ENCODE measurements around the gene ZNF143. TPM values are rescaled to one million over a fixed set of nuclear protein-coding genes. Genes with fewer than 3 reads are reported as not detected.

The ZNF143 gene
- total RNA-seq, 4 donors from 2014 or later: 30.0 to 38.8 (median 34.5) TPM

DNA sequence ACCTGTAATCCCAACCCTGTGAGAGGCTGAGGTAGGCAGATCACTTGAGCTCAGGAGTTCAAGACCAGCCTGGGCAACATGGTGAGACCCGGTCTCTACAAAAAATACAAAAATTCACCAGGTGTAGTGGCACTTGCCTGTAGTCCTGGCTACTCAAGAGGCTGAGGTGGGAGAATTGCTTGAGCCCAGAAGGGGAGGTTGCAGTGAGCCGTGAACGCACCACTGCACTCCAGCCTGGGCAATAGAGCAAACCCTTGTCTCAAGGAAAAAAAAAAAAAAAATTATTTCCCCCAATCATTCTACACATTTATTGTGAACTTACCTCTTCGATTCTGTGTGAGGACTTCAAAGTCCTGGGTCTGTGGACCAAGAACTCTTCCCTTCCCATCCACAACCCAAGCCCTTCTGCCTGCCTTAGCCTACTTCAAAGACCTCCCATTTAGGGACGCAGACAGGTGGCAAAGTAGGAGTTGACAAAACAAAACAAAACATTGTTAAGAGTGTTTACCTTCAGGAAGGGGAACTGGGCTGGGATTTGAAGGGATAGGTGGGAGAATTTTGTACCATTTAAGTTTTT lies 108.9 kb downstream of the ZNF143 start:
- Histone ChIP-seq H3K36me3 (no peaks in the 10 kb centered on the region), H3K27ac (replicated peaks in 1 of 4) (peak overlapping the region; percentile 90 to 97 (median 92)), H3K4me3 (peak overlapping the region; percentile 8 to 36 (median 29)), H3K4me1 (peaks cover 52 to 70% (median 60%) of the 10 kb centered on the region in 4 donors), H3K27me3 (no peaks in the 10 kb centered on the region), H3K9me3 (no peaks in the 10 kb centered on the region)
- no peak for DNase-seq (ENCODE audit: extremely low spot score)
- TF ChIP-seq, protein P1, sequence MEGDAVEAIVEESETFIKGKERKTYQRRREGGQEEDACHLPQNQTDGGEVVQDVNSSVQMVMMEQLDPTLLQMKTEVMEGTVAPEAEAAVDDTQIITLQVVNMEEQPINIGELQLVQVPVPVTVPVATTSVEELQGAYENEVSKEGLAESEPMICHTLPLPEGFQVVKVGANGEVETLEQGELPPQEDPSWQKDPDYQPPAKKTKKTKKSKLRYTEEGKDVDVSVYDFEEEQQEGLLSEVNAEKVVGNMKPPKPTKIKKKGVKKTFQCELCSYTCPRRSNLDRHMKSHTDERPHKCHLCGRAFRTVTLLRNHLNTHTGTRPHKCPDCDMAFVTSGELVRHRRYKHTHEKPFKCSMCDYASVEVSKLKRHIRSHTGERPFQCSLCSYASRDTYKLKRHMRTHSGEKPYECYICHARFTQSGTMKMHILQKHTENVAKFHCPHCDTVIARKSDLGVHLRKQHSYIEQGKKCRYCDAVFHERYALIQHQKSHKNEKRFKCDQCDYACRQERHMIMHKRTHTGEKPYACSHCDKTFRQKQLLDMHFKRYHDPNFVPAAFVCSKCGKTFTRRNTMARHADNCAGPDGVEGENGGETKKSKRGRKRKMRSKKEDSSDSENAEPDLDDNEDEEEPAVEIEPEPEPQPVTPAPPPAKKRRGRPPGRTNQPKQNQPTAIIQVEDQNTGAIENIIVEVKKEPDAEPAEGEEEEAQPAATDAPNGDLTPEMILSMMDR (IDR thresholded peaks at IDR 0.05): no peak
- TF ChIP-seq POLR2A (IDR thresholded peaks at IDR 0.05; ENCODE audit: low read depth) (no peak), EP300 (IDR thresholded peaks at IDR 0.05) (no peak), POLR2AphosphoS5 (IDR thresholded peaks at IDR 0.05) (no peak)
- 96% methylated on average over 5 of the region's 5 CpGs for WGBS
- intact Hi-C loops (cut with DNase I): loop anchor here (5.0 kb wide), 1 partner anchor 37 kb away; no protein-coding TSS in a partner anchor

DNA sequence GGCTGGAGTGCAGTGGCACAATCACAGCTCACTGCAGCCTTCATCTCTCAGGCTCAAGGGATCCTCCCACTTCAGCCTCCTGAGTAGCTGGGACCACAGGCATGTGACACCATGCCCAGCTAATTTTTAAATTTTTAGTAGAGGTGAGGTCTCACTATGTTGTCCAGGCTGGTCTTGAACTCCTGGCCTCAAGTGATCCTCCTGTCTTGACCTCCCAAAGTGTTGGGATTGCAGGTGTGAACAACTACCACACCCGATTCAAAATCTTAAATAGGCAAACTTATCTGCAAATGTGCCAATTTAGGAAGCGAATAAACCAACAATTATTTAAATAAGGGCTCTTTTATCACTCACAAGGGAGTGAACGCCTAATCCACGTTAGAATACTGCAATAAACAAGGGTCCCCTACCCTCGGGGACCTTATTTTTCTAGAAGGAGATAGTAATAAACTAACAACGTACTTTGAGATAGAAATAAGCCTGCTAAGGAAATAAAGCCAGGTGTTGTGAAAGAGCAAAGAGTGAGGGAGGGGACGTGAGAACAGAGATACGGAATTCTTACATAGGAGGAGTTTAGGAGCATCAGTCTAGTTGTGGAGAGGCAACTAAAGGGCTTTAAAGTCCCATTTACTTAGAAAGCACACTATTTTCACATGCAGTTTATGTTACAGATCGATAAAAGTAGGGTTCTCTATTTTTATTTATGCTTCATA lies 109.7 kb downstream of the ZNF143 start:
- Histone ChIP-seq H3K4me1 (peaks cover 47 to 63% (median 57%) of the 10 kb centered on the region in 4 donors), H3K27me3 (no peaks in the 10 kb centered on the region), H3K4me3 (no peak overlapping the region), H3K9me3 (no peaks in the 10 kb centered on the region), H3K36me3 (no peaks in the 10 kb centered on the region), H3K27ac (replicated peaks in 1 of 4) (peak overlapping the region; percentile 90 to 97 (median 92))
- intact Hi-C loops (cut with DNase I): no loop called here
- 90% methylated on average over 9 of the region's 9 CpGs for WGBS
- TF ChIP-seq POLR2A (IDR thresholded peaks at IDR 0.05; ENCODE audit: low read depth): no peak
- TF ChIP-seq, protein P1 (IDR thresholded peaks at IDR 0.05): no peak
- no peak for TF ChIP-seq EP300 (IDR thresholded peaks at IDR 0.05)
- no peak for TF ChIP-seq POLR2AphosphoS5 (IDR thresholded peaks at IDR 0.05)
- no peak for DNase-seq (ENCODE audit: extremely low spot score)

DNA sequence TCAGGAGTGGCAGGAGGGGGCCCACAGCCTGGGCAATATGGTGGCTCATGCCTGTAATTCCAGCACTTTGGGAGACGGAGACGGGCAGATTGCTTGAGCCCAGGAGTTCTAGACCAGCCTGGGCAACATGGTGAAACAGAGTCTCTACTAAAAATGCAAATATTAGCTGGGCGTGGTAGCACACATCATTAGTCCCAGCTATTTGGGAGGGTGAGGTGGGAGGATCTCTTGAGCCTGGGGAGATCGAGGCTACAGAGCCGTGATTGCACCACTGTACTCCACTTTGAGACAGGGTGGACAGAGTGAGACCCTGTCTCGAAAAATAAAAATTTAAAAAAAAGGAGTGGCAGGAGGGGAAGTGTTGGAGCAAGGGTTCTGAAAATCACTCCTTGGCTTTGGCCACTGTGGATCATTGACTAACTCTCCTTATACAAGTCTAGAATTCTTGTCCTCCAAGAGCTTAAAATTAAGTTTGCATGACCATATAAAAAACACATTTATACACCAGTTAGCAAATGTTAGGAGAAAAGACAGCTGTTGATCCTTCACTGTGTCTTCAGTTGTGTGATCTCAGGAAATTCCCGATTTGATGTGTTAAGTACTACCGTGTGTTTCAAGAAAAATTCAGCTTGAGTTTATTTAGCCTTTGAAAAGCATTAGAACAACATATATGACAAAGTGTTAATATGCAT lies 110.4 kb downstream of the ZNF143 start:
- H3K4me3 ChIP-seq: no peak overlapping the region
- intact Hi-C loops (cut with DNase I): no loop called here
- 90% methylated on average over 8 of the region's 8 CpGs for WGBS
- no peaks in the 10 kb centered on the region for H3K36me3 ChIP-seq
- peak overlapping the region; percentile 90 to 98 (median 96) for H3K27ac ChIP-seq (replicated peaks in 1 of 4)
- H3K9me3 ChIP-seq: no peaks in the 10 kb centered on the region
- no peak for TF ChIP-seq POLR2AphosphoS5 (IDR thresholded peaks at IDR 0.05)
- TF ChIP-seq, protein P1 (IDR thresholded peaks at IDR 0.05): no peak
- TF ChIP-seq EP300 (IDR thresholded peaks at IDR 0.05): no peak
- no peak for TF ChIP-seq POLR2A (IDR thresholded peaks at IDR 0.05; ENCODE audit: low read depth)
- no peaks in the 10 kb centered on the region for H3K27me3 ChIP-seq
- DNase-seq (ENCODE audit: extremely low spot score): no peak
- H3K4me1 ChIP-seq: peaks cover 40 to 56% (median 49%) of the 10 kb centered on the region in 4 donors

DNA sequence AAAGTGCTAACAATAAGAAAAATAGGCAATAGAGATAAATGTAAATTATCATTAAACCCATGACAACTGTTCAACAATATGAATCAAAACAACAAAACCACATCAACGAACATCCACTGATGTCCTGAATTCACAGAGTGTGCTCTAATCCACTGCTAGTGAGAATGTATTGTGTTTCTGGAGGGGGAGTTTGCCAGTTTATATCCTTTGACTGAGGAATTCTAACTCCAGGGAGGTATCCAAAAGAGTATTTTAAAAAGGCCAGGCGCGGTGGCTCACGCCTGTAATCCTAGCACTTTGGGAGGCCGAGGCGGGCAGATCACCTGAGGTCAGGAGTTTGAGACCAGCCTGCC lies 110.9 kb downstream of the ZNF143 start:
- TF ChIP-seq, protein P1 (IDR thresholded peaks at IDR 0.05): no peak
- no peak for TF ChIP-seq POLR2A (IDR thresholded peaks at IDR 0.05; ENCODE audit: low read depth)
- TF ChIP-seq EP300 (IDR thresholded peaks at IDR 0.05): no peak
- TF ChIP-seq POLR2AphosphoS5 (IDR thresholded peaks at IDR 0.05): no peak
- Histone ChIP-seq H3K27ac (replicated peaks in 1 of 4) (peak overlapping the region; percentile 88 to 98 (median 96)), H3K4me3 (no peak overlapping the region), H3K27me3 (no peaks in the 10 kb centered on the region), H3K4me1 (peaks cover 35 to 55% (median 44%) of the 10 kb centered on the region in 4 donors), H3K9me3 (no peaks in the 10 kb centered on the region), H3K36me3 (no peaks in the 10 kb centered on the region)
- intact Hi-C loops (cut with DNase I): no loop called here
- DNase-seq (ENCODE audit: extremely low spot score): no peak
- 97% methylated on average over 6 of the region's 6 CpGs for WGBS
